Panc1 (cell line): ENCODE measurements around the gene RB1.

ENCODE experiments used
- CTCF ChIP-seq: fragments of 450-650 bp; IDR thresholded peaks from 2 replicates; pipeline ENCODE4 v1.5.1; 2017; ENCODE audit warnings: mild to moderate bottlenecking
- SIN3A ChIP-seq: IDR thresholded peaks from 2 replicates; pipeline ENCODE4 v1.6.1; 2012; ENCODE audit warnings: low read depth, mild to moderate bottlenecking, low read length, moderate library complexity, borderline replicate concordance; ENCODE audit not compliant: insufficient read depth
- TCF7L2 ChIP-seq: IDR thresholded peaks from 2 replicates; pipeline ENCODE4 v1.6.1; 2011; ENCODE audit warnings: mild to moderate bottlenecking, low read depth, low read length, inconsistent platforms

GRCh38 chr13:48403913-48404312 is 100.4 kb downstream of the RB1 start:
- no peak for TF ChIP-seq CTCF
- TF ChIP-seq SIN3A = no peak
- TF ChIP-seq TCF7L2 = no peak
